C4-2B (cell line): Measurements from ENCODE around the gene TES.

Experiments
- ZFX ChIP-seq: fragments of 450-650 bp; IDR thresholded peaks from 2 replicates; pipeline ENCODE4 v1.6.1; 2017
- TF ChIP-seq, protein P1 (sequence below): fragments of 450-650 bp; conservative IDR thresholded peaks from 2 replicates; pipeline ENCODE4 v1.5.1; 2017; ENCODE audit warnings: mild to moderate bottlenecking

DNA sequence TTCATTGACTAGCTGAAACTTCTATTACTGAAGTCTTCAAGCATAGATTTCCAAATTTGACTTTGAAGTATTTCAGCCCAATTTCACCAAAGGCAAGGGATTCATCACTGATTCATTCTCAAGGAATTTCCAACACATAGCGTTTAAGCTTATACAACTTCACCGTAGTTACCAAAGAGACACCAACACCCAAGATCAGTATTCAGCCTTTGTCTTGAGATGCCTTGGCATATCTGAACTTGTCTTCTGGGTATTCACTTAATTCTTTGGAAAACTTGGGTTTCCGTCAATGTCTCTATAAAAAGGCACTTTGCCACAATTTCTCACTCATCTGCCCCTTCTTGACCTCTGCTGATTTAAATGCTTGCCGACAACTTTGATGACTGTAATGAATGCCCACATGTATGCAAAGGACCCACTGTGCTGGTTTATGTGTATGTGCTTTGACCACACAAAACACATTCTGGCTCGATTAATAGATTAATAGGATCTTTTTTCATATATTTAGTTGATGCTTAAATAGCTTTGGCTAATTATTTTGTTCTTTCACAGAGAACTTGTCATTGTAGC, 49.6 kb downstream of the TES start:
- TF ChIP-seq, protein P1, sequence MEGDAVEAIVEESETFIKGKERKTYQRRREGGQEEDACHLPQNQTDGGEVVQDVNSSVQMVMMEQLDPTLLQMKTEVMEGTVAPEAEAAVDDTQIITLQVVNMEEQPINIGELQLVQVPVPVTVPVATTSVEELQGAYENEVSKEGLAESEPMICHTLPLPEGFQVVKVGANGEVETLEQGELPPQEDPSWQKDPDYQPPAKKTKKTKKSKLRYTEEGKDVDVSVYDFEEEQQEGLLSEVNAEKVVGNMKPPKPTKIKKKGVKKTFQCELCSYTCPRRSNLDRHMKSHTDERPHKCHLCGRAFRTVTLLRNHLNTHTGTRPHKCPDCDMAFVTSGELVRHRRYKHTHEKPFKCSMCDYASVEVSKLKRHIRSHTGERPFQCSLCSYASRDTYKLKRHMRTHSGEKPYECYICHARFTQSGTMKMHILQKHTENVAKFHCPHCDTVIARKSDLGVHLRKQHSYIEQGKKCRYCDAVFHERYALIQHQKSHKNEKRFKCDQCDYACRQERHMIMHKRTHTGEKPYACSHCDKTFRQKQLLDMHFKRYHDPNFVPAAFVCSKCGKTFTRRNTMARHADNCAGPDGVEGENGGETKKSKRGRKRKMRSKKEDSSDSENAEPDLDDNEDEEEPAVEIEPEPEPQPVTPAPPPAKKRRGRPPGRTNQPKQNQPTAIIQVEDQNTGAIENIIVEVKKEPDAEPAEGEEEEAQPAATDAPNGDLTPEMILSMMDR = no peak
- TF ChIP-seq ZFX = no peak
